Activated CD4-positive, CD25-positive, alpha-beta regulatory T cell treated with anti-CD3 and anti-CD28 coated beads, Interleukin-2, amount 50 U/mL, for 72 hours (primary cell): Measurements from ENCODE around the gene DIS3L2.
"Not testable (repeated sequence)": the region's sequence is repeated elsewhere in the genome, so short reads cannot be mapped to it uniquely, and the experiment has no call there.

ENCODE experiments used
- DNase-seq: peaks from one replicate; pipeline ENCODE4 v3.0.0; 2021

The DIS3L2 gene

GRCh38 chr2:232013701-232014353, 52.3 kb downstream of the DIS3L2 start:
- no peak for DNase-seq

DNA sequence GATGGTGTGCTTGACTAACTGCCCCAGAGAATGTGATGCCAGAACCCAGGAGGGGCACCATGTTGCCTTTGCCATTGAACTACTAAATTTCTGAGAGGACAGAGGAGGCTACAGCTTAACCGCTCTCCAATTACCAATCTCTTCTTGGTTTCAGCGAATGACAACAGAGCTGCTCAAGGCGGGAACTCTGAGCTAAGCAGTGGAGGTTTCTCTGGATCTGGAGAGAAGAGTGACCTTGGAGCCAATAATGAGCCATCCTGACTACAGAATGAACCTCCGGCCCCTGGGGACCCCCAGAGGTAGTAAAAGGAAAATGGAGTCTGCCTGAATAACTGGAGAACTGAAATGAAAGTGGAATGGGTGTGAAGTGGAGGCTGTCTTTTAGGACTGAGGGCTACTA, 53.2 kb downstream of the DIS3L2 start:
- no peak for DNase-seq

GRCh38 chr2:232018181-232018580, 56.7 kb downstream of the DIS3L2 start:
- no peak for DNase-seq

- DNase-seq = no peak
Measured at GRCh38 chr2:232022718-232023117, 61.2 kb downstream of the DIS3L2 start.

DNA sequence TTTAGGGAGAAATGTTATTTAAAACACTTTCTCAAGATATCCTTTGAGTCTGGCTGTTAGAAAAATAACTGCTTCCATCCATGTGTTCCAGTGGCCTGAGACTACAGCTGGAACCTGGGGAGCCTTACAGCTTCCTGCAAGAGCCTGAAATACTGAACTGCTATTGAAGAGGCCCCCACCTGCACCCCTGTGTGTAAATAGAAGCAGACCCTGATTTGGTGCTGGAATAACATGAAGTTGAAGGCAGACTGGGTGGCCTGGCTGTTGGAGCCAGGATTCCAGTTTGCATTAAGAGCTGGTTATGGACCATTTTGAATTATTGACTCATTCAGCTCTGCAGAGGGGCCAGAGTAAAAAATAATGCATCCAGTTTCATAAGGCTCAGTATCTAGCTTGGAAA, 61.9 kb downstream of the DIS3L2 start:
- DNase-seq = no peak

DNA sequence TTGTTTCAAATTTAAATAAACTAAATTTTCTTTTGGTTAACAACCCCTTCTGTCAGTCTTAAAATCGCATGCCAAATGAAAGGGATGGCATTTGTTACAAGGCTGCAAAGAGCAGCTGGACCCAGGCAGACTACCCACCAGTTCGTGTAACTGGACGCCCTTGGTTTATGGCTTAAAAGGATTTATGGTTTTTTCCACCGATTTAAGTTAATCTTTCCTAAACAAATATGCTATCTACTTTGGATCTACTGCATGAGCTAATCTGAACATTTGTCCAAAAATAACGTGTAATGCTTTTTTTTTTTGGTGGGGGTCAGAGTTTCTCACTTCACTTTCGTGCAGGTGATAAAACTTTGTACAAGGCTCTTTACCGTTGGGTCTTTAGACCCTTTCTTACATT, 62.9 kb downstream of the DIS3L2 start:
- no peak for DNase-seq

- DNase-seq = no peak
Measured at GRCh38 chr2:232026910-232027309, 65.4 kb downstream of the DIS3L2 start.

- no peak for DNase-seq
Measured at GRCh38 chr2:232027530-232027929, 66.0 kb downstream of the DIS3L2 start.

DNA sequence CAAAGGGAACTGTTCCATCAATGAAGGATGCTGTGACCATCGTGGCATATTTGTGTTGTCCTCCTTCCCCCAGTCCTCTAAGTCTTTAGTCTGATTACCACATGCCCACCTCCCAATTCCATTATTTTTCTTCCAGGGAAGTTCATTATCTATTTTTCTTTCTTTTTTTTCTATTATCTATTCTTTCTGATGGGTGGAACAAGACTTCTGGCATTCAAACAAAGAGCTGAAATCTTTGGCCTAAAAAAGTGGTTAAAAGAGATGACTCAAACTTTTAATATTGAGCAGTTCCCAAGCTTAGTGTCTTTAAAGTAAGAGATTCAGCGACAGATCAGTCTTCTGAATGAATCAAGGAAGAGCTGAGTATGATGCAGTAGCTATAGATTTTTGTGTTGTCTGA, 66.6 kb downstream of the DIS3L2 start:
- DNase-seq = no peak

- DNase-seq = no peak
Measured at GRCh38 chr2:232028631-232029030, 67.1 kb downstream of the DIS3L2 start.

GRCh38 chr2:232029346-232029745, 67.8 kb downstream of the DIS3L2 start:
- no peak for DNase-seq

DNA sequence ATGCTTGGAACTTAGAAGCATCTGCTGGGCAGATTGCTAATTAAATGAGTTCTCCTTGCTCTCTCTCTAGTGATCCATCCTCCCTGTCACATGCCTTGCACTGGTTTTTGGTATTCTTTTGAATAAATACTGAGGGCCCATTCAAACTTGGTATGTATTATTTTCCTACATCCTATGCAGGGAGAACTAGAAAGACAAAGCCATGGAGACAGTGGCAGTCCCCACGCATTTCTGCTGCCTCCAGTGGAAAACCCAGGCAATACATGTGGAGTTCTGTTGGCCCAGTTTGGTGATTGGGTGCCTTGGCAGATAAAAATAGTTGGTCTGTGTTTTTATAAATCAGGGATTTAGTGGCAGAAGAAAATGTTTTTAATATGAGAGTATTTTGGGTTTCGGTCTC, 68.7 kb downstream of the DIS3L2 start:
- no peak for DNase-seq

DNA sequence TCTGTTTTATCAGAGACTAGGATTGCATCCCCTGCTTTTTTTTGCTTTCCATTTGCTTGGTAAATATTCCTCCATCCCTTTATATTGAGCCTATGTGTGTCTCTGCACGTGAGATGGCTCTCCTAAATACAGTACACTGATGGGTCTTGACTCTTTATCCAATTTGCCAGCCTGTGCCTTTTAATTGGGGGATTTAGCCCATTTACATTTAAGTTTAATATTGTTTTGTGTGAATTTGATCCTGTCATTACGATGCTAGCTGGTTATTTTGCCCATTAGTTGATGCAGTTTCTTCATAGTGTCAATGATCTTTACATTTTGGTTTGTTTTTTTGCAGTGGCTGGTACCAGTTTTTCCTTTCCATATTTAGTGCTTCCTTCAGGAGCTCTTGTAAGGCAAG, 73.8 kb downstream of the DIS3L2 start:
- not testable (repeated sequence) for DNase-seq

DNA sequence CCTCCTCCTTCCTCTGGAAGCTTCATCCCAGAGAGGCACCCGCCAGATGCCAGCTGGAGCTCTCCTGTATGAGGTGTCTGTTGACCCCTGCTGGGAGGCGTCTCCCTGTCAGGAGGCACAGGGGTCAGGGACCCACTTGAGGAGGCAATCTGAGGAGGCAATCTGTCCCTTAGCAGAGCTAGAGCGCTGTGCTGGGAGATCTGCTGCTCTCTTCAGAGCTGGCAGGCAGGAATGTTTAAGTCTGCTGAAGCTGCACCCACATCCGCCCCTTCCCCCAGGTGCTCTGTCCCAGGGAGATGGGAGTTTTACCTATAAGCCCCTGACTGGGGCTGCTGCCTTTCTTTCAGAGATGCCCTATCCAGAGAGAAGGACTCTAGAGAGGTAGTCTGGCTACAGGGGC, 75.4 kb downstream of the DIS3L2 start:
- not testable (repeated sequence) for DNase-seq

GRCh38 chr2:232038251-232038880, 76.9 kb downstream of the DIS3L2 start:
- no peak for DNase-seq

- no peak for DNase-seq
Measured at GRCh38 chr2:232038881-232039485, 77.5 kb downstream of the DIS3L2 start.

DNA sequence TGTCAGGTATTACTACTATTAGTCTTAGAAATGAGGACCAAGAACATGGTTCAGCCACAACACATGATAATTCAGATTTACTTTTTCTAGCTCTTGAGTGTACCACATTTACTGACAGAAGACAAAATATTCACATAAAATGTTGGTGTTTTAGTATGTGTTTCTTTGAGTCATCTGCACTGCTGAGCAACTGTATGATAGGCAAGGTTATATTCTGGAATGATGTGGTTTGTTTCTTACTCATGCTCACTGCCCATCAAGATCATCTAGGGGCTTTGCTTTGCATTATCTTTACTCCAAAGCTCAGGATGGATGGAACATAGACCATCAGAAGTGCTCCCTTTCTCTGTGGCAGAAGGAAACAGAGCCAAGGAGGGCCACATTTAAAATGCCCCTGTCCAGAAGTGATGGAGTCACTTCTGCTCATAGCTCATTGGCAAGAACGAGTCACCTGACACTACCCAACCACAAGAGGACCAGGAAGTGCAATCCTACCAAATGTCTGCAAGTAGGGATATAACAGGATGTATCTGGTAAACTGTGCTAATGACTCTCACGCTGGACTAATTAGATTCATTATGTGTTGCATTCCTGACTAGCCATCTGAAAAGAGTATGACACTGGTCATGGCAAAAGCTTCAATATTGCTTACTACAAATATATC, 81.5 kb downstream of the DIS3L2 start:
- DNase-seq = no peak

- no peak for DNase-seq
Measured at GRCh38 chr2:232043966-232044365, 82.5 kb downstream of the DIS3L2 start.

- no peak for DNase-seq
Measured at GRCh38 chr2:232049350-232049749, 87.8 kb downstream of the DIS3L2 start.

GRCh38 chr2:232052591-232052990, 91.1 kb downstream of the DIS3L2 start:
- DNase-seq = no peak

- DNase-seq = no peak
Measured at GRCh38 chr2:232053777-232054176, 92.3 kb downstream of the DIS3L2 start.

DNA sequence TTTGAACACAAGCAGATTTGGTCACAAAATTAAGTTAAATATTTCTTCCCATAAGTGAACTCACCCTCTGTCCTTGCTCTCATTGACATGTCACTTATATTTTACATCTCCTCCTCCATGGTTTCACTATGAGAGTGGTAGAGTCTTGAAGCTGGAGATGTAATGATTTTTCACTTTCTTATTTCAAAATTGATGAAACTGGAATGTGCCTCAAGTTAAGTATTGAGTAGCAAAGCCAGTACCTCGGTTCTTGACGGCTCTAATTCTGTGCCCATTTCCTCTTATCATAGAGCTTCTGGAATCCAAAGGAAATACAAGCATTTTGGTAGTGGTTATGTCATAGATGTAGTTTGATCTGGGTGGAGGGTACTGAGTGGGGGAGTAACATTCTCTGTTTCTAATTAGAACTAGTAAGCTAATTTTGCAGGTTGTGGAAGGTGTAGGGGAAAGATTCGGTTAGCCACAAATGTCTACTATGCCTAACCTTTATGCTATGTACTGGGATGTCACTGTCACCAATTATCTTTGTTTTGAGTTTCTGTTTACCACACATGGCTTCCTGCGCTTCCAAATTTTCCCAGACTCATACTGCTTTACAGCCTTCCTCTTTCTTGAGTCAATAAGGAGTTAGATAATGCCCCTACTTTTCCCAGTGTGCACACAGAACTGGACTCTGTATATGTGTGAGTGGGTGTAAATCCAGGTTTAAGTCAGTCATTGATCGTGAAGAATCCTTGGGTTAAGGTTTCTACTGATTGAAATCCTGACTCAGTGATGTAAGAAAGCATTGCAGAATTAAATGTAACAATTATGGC, 96.8 kb downstream of the DIS3L2 start:
- DNase-seq = no peak

- no peak for DNase-seq
Measured at GRCh38 chr2:232058931-232059330, 97.4 kb downstream of the DIS3L2 start.
